ENCODE measurements around the gene SELENBP1. TPM values are rescaled to one million over a fixed set of nuclear protein-coding genes. Genes with fewer than 3 reads are reported as not detected.

The SELENBP1 gene
- total RNA-seq, 1 experiment from 2014 or later, result 11.8 TPM

Other genes starting within 250 kb of the SELENBP1 start
- gene SEMA6C, start 226.1 kb downstream of the SELENBP1 start, total RNA-seq (2014; rRNA removed; shearing (Covaris generic)), result 11.2 and 12.5 TPM in 2 replicates
- gene TNFAIP8L2, start 216.1 kb downstream of the SELENBP1 start, total RNA-seq (2014; rRNA removed; shearing (Covaris generic)), result not detected in 2 replicates
- 13.4 and 15.8 TPM in 2 replicates for gene LYSMD1, start 206.8 kb downstream of the SELENBP1 start, total RNA-seq (2014; rRNA removed; shearing (Covaris generic))
- 48.9 and 57.8 TPM in 2 replicates for gene SCNM1, start 206.6 kb downstream of the SELENBP1 start, total RNA-seq (2014; rRNA removed; shearing (Covaris generic))
- gene TMOD4, start 196.7 kb downstream of the SELENBP1 start, total RNA-seq (2014; rRNA removed; shearing (Covaris generic)), result not detected in 2 replicates
- gene VPS72, start 182.5 kb downstream of the SELENBP1 start, total RNA-seq (2014; rRNA removed; shearing (Covaris generic)), result 49.4 and 55.2 TPM in 2 replicates
- gene PIP5K1A, start 174.2 kb downstream of the SELENBP1 start, total RNA-seq (2014; rRNA removed; shearing (Covaris generic)), result 85.0 and 99.3 TPM in 2 replicates
- 130 and 132 TPM in 2 replicates for gene PSMD4, start 118.0 kb downstream of the SELENBP1 start, total RNA-seq (2014; rRNA removed; shearing (Covaris generic))
- gene ZNF687, start 90.4 kb downstream of the SELENBP1 start, total RNA-seq (2014; rRNA removed; shearing (Covaris generic)), result 16.1 and 17.6 TPM in 2 replicates
- 29.4 and 32.3 TPM in 2 replicates for gene PI4KB, start 45.3 kb downstream of the SELENBP1 start, total RNA-seq (2014; rRNA removed; shearing (Covaris generic))
- gene RFX5, start 25.5 kb downstream of the SELENBP1 start, total RNA-seq (2014; rRNA removed; shearing (Covaris generic)), result 29.1 and 33.2 TPM in 2 replicates
- 355 and 363 TPM in 2 replicates for gene PSMB4, start 26.9 kb upstream of the SELENBP1 start, total RNA-seq (2014; rRNA removed; shearing (Covaris generic))
- 32.1 and 39.5 TPM in 2 replicates for gene POGZ, start 86.8 kb upstream of the SELENBP1 start, total RNA-seq (2014; rRNA removed; shearing (Covaris generic))
- gene CGN, start 138.7 kb upstream of the SELENBP1 start, total RNA-seq (2014; rRNA removed; shearing (Covaris generic)), result 1.2 TPM in 2 replicates
- 8.1 and 8.3 TPM in 2 replicates for gene TUFT1, start 167.6 kb upstream of the SELENBP1 start, total RNA-seq (2014; rRNA removed; shearing (Covaris generic))
- gene SNX27, start 239.3 kb upstream of the SELENBP1 start, total RNA-seq (2014; rRNA removed; shearing (Covaris generic)), result 26.4 and 28.9 TPM in 2 replicates

All from SJCRH30 (cell line).